Calu3 (cell line): Measurements from ENCODE around the gene KRTAP20-1. TPM values are rescaled to one million over a fixed set of nuclear protein-coding genes. Genes with fewer than 3 reads are reported as not detected.

Experiments used
- Bru-seq: library from RNA; stranded (reverse); fragments of 400-500 nt; gene quantifications from one replicate; lab custom pipeline; 2021; lab: Mats Ljungman, UMichigan
- BruChase-seq, 2 experiments: library from RNA; stranded (reverse); fragments of 400-500 nt; gene quantifications; one replicate each; lab custom pipeline; 2021; lab: Mats Ljungman, UMichigan
- BruUV-seq: library from RNA; stranded (reverse); fragments of 400-500 nt; replicated peaks from 2 replicates; lab custom pipeline; 2021; lab: Mats Ljungman, UMichigan
- CTCF ChIA-PET: fragments of 300-600 bp; sonication (Branson Sonifier 250); formaldehyde crosslinking; loops from one replicate; lab custom pipeline; 2022; ENCODE audit warnings: antibody characterized with exemption; lab: Charles Lee
- DNase-seq: peaks from one replicate; pipeline ENCODE4 v3.0.0; 2022
- H3K27ac Mint-ChIP-seq: one replicate; pipeline ENCODE4 v1.8.0; 2022; ENCODE audit warnings: mixed read lengths; ENCODE audit not compliant: unreplicated experiment
- H3K27me3 Mint-ChIP-seq: one replicate; pipeline ENCODE4 v1.8.0; 2022; ENCODE audit warnings: mixed read lengths; ENCODE audit not compliant: unreplicated experiment
- H3K36me3 Mint-ChIP-seq: one replicate; pipeline ENCODE4 v1.8.0; 2022; ENCODE audit warnings: mild to moderate bottlenecking, moderate library complexity, mixed read lengths; ENCODE audit not compliant: insufficient read depth, unreplicated experiment
- H3K4me1 Mint-ChIP-seq: one replicate; pipeline ENCODE4 v1.8.0; 2022; ENCODE audit warnings: mild to moderate bottlenecking, low read depth, mixed read lengths; ENCODE audit not compliant: unreplicated experiment
- H3K4me3 Mint-ChIP-seq: one replicate; pipeline ENCODE4 v1.8.0; 2022; ENCODE audit warnings: mild to moderate bottlenecking, low read depth, moderate library complexity, mixed read lengths; ENCODE audit not compliant: unreplicated experiment
- H3K9me3 Mint-ChIP-seq: one replicate; pipeline ENCODE4 v1.8.0; 2022; ENCODE audit warnings: low read depth, mixed read lengths; ENCODE audit not compliant: unreplicated experiment
- intact Hi-C: fragments of 100-400 bp; cut with micrococcal nuclease; formaldehyde crosslinking; loops from one replicate; pipeline ENCODE4 v1.10.0; 2022; ENCODE audit not compliant: unreplicated experiment
- long read RNA-seq: library from polyadenylated mRNA; stranded (forward); transcript quantifications from one replicate; pipeline ENCODE4 v2.0.0, GENCODE V29; 2022
- total RNA-seq: library from RNA; stranded (reverse); gene quantifications from 2 replicates; pipeline ENCODE4 v1.2.3, GENCODE V29; 2022
- TF ChIP-seq, protein P1 (sequence below): fragments of 200-600 bp; IDR thresholded peaks from one replicate; pipeline ENCODE4 v1.8.0; 2022; ENCODE audit warnings: antibody characterized with exemption; ENCODE audit not compliant: unreplicated experiment

The KRTAP20-1 gene
- total RNA-seq (not detected in 2 replicates), Bru-seq, nascent RNA (not detected), BruChase-seq, experiment 1, labeled RNA remaining after a 6-hour chase (not detected), BruChase-seq, experiment 2, labeled RNA remaining after a 2-hour chase (not detected)
- long read RNA-seq, result 0 reads

GRCh38 chr21:30616125-30616524 lies at the start of gene KRTAP20-1:
KRTAP20-1 (plus strand) TSS chr21:30616425; CDS start chr21:30616455, 30 bp downstream.
- intact Hi-C loops, result no loop called here

DNA sequence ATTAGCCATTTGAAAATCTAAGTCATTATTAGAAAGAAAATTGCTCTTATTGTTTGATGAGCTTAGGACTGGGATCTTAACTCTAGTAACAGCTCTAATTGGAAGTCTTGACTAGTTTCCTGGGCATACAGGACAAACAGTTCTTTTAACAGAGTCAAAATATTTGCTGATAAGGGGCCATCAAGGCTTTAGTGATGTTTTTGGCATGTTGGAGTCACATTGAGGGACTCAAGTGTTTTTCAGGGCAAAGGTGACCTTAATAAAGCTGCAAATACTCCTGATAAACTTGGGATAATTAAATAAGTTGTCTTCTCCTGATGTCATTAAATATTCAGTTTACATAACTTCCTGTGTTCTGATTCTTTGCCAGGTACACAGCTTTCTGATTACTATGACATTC lies 48.6 kb upstream of the KRTAP20-1 start:
- TF ChIP-seq, protein P1, sequence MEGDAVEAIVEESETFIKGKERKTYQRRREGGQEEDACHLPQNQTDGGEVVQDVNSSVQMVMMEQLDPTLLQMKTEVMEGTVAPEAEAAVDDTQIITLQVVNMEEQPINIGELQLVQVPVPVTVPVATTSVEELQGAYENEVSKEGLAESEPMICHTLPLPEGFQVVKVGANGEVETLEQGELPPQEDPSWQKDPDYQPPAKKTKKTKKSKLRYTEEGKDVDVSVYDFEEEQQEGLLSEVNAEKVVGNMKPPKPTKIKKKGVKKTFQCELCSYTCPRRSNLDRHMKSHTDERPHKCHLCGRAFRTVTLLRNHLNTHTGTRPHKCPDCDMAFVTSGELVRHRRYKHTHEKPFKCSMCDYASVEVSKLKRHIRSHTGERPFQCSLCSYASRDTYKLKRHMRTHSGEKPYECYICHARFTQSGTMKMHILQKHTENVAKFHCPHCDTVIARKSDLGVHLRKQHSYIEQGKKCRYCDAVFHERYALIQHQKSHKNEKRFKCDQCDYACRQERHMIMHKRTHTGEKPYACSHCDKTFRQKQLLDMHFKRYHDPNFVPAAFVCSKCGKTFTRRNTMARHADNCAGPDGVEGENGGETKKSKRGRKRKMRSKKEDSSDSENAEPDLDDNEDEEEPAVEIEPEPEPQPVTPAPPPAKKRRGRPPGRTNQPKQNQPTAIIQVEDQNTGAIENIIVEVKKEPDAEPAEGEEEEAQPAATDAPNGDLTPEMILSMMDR, result no peak
- H3K4me3 Mint-ChIP-seq, result no peak overlapping the region
- peaks cover 11% of the 10 kb centered on the region for H3K9me3 Mint-ChIP-seq
- no peak for DNase-seq
- no peak overlapping the region for H3K27ac Mint-ChIP-seq
- BruUV-seq, result no TSS peak
- H3K4me1 Mint-ChIP-seq, result no peaks in the 10 kb centered on the region
- CTCF ChIA-PET, result no interaction called here
- H3K36me3 Mint-ChIP-seq, result no peaks in the 10 kb centered on the region
- no peaks in the 10 kb centered on the region for H3K27me3 Mint-ChIP-seq
- intact Hi-C loops, result no loop called here

More at GRCh38 chr21:30616125-30616524, at the start of gene KRTAP20-1:
- CTCF ChIA-PET, result no interaction called here
- H3K9me3 Mint-ChIP-seq, result peaks cover under 1% of the 10 kb centered on the region
- no peaks in the 10 kb centered on the region for H3K27me3 Mint-ChIP-seq
- TF ChIP-seq, protein P1, result no peak
- no peak within 1 kb of the TSS for H3K4me3 Mint-ChIP-seq
- H3K27ac Mint-ChIP-seq, result no peak within 1 kb of the TSS
- BruUV-seq, result no TSS peak
- no peaks in the 10 kb centered on the region for H3K36me3 Mint-ChIP-seq
- DNase-seq, result no peak
- no peaks in the 10 kb centered on the region for H3K4me1 Mint-ChIP-seq

GRCh38 chr21:30577766-30578165 lies 38.5 kb upstream of the KRTAP20-1 start:
- CTCF ChIA-PET, result no interaction called here
- Mint-ChIP-seq H3K4me3 (no peak overlapping the region), H3K27me3 (no peaks in the 10 kb centered on the region), H3K4me1 (no peaks in the 10 kb centered on the region), H3K36me3 (no peaks in the 10 kb centered on the region), H3K9me3 (peaks cover 3% of the 10 kb centered on the region), H3K27ac (no peak overlapping the region)
- TF ChIP-seq, protein P1, result no peak
- no TSS peak for BruUV-seq
- intact Hi-C loops, result no loop called here
- no peak for DNase-seq

GRCh38 chr21:30579346-30579745 lies 36.9 kb upstream of the KRTAP20-1 start:
- Mint-ChIP-seq H3K27ac (no peak overlapping the region), H3K4me1 (no peaks in the 10 kb centered on the region), H3K27me3 (no peaks in the 10 kb centered on the region), H3K9me3 (no peaks in the 10 kb centered on the region), H3K4me3 (no peak overlapping the region), H3K36me3 (no peaks in the 10 kb centered on the region)
- DNase-seq, result no peak
- BruUV-seq, result no TSS peak
- CTCF ChIA-PET, result no interaction called here
- TF ChIP-seq, protein P1, result no peak
- intact Hi-C loops, result no loop called here
